Activated CD4-positive, alpha-beta T cell treated with anti-CD3 and anti-CD28 coated beads for 4 hours (primary cell): ENCODE results near the gene RPS29.
"Not testable (repeated sequence)": the region's sequence is repeated elsewhere in the genome, so short reads cannot be mapped to it uniquely, and the experiment has no call there.

Experiments
- DNase-seq, 2 donors: peaks; one replicate each; pipeline ENCODE4 v3.0.0-alpha.2; 2020

RPS29 gene

DNA sequence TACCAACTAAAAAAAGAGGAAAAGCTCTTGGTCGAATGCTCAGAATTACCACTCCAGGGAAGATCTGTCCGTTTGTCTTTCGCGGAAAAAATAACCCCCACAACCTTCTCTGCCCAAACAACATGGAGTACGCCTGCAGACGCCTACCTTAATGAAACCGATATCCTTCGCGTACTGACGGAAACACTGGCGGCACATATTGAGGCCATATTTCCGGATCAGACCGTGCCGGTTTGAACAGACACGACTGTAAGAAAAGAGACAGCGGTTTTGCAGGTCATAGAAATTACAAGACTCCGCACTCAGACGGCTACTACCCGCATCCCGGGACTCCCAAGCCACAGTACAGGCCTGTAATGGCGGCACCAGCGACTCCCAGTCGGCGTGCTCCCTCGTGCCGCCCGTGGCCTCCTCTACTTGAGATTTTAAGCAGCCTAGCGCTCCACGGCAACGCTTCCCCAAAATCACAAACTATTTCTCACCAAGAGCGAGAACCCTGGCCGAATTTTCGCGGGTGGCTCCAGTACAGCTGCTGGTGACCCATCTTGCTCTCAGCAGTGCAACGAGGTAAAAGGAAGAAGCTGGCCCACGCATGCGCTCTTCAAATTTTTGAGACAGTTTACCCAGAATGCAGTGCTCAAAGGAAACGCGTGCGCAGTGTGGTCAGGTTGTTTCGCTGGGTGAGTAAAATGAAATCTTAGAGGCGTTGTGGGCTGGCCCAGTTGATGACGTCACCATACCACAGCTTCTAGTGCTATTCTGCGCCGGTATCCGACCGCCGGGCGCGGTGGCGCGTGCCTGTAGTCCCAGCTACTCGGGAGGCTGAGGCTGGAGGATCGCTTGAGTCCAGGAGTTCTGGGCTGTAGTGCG lies at the start of gene RPS29:
Gene RPS29 (minus strand): TSS at position 578 of the 870 bp plus-strand sequence. CDS start 34 bp downstream, at position 544.
- peak; percentile 98 for DNase-seq

DNA sequence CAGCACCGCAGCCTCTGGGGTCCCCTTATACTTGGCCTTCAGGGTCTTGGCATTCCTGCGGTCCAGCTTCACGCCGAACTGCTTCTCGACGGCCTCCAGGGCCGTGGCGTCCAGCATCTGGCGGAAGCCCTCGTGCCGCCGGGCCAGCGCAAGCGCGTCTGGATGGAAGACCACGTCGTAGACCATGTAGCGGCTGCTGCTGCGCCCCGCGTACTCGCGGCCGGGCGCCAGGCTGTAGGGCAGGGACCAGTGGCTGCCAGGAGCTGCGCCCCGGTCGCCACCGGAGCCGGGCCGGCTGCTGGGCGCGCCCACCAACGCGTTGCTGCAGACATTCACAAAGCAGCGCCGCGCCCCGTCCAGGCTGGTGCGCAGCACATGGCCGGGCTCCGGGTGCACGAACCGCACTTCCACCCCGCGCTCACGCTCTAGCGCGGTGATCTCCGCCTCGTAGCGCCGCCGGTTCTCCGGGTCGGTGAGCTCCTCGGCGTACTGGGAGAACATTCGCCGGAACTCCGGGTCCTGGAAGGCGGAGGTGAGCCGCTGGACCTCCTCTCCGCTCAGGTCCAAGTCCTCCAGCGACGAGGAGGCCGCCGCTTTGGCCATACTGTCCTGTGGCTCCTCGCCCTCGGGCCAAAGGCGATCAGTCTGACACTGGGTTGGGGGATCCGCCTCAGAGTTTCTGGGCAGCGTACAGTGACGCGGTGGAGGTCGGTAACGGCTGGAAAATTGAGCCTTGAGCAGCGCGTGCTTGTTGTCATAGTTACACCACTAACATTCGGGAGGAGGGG lies 48.6 kb upstream of the RPS29 start, which contains the start of gene DNAAF2:
Gene DNAAF2 (minus strand): TSS at position 698 of the 788 bp plus-strand sequence. CDS start 95 bp downstream, at position 603.
- DNase-seq: peak; percentile 65 to 68

- peak; percentile 92 to 95 for DNase-seq
Measured at GRCh38 chr14:49633640-49634546, 47.7 kb upstream of the RPS29 start.

- peak in 1 of 2 donors; percentile 24 for DNase-seq
Measured at GRCh38 chr14:49623941-49624839, 38.0 kb upstream of the RPS29 start.

DNA sequence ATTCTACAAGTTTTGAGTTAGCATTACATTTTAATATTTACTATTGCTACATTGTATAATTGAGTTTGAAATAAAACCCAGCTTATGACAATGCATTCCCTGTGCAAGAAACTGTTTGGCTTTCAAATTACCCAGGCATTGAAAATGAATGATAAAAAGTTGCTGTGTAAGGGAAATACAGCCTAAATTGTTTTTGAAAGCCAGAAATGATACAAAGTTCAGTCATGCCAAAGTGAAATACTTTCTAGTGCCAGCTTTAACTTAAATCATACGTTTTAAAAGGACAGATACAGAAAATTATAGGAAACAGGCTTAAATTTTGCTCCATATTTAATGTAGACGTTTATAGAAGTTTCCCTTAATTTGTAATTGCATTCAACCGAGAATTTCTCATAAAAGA lies 37.2 kb upstream of the RPS29 start:
- no peak for DNase-seq

DNA sequence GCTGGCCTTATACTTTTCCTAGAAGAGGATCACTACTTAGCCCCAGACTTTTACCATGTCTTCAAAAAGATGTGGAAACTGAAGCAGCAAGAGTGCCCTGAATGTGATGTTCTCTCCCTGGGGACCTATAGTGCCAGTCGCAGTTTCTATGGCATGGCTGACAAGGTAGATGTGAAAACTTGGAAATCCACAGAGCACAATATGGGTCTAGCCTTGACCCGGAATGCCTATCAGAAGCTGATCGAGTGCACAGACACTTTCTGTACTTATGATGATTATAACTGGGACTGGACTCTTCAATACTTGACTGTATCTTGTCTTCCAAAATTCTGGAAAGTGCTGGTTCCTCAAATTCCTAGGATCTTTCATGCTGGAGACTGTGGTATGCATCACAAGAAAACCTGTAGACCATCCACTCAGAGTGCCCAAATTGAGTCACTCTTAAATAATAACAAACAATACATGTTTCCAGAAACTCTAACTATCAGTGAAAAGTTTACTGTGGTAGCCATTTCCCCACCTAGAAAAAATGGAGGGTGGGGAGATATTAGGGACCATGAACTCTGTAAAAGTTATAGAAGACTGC lies 35.9 kb upstream of the RPS29 start:
- no peak for DNase-seq

- peak; percentile 44 to 57 for DNase-seq
Measured at GRCh38 chr14:49621114-49621881, 35.1 kb upstream of the RPS29 start.

- peak; percentile 92 for DNase-seq
Measured at GRCh38 chr14:49620182-49621113, 34.3 kb upstream of the RPS29 start, which contains the start of the genes MGAT2 and RPL36AL. Gene MGAT2, plus strand, starts transcription at chr14:49620799. Its CDS starts 470 bp downstream, at chr14:49621269. Gene RPL36AL, minus strand, starts transcription at chr14:49620626. Its CDS starts 1,522 bp downstream, at chr14:49619104.

DNA sequence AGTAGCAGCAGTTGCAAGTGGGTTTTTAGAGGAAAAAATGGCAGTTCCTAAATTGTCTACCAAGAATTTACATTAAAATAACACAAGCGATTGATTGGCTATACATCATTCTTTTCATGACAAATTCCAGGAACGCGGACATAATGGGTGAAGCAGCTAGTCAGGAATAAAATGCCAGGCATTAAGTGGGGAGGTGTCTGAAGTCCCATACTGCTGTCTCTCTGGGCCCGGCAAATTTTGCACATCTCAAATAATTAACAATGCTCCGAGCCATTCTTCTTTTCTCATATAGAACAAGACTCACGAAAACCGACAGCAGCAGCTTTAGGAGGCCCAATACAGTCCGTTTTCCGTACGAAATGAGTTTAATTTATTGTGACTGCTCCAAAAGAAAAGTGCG lies 33.5 kb upstream of the RPS29 start:
- no peak for DNase-seq

- not testable (repeated sequence) for DNase-seq
Measured at GRCh38 chr14:49619273-49619672, 33.1 kb upstream of the RPS29 start.

- no peak for DNase-seq
Measured at GRCh38 chr14:49617852-49618519, 31.8 kb upstream of the RPS29 start.

DNA sequence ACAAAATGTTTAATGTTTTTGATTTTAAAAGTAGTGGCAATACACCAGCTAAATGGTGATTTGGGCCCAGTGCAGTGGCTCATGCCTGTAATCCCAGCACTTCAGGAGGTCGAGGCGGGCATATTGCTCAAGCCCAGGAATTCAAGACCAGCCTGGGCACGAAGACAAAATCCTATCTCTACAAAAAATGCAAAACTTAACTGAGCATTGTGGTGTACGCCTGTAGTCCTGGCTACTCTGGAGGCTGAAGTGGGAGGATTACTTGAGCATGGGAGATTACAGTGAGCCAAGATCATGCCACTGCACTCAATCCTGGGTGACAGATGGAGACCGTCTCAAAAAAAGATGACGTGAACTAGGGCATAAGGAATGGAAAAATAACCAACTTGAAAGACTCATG lies 29.6 kb upstream of the RPS29 start:
- no peak for DNase-seq

DNA sequence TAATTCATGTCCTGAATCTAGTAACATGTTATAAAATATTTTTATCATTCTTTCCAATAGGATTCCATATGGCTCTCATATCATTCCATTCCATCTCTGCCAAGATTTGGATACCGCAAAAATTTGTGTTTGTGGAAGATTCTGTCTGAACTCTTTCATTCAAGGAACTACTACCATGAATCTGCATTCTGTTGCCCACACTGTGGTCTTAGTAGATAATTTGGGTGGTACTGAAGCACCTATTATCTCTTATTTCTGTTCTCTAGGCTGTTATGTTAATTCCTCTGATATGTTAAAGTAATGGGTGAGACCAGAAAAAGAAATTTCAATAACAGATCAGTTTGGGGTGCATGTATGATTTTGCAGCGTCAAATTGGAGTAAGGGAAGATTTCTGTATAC lies 28.0 kb upstream of the RPS29 start:
- no peak for DNase-seq

GRCh38 chr14:49612671-49613070 lies 26.5 kb upstream of the RPS29 start:
- no peak for DNase-seq

DNA sequence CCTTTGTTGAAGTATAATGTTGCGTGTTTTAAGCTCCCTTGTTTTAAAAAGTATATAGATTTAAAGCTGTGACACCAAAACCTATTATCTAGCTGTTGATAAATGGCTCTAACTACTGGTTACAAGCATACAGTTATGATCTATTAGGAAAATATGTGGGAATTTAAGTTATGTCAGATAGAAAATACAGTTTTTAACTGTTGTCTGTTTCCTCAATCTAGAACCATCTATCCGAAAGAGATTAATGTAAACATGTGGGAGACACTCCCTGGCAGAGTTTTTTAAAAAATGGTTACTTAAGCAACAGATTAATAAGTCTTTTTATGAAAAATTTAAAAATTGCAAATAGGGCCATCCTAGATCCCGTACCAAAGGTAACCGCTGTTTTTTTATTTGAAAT lies 26.1 kb upstream of the RPS29 start:
- no peak for DNase-seq

DNA sequence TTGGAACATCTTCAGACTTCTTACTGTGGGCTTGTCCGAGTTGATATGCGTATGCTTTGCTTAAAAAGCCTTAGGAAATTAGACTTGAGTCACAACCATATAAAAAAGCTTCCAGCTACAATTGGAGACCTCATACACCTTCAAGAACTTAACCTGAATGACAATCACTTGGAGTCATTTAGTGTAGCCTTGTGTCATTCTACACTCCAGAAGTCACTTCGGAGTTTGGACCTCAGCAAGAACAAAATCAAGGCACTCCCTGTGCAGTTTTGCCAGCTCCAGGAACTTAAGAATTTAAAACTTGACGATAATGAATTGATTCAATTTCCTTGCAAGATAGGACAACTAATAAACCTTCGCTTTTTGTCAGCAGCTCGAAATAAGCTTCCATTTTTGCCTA lies 21.4 kb upstream of the RPS29 start:
- DNase-seq: no peak

GRCh38 chr14:49598485-49599300 lies 12.5 kb upstream of the RPS29 start, which contains the start of gene LRR1:
Gene LRR1, plus strand, starts transcription at chr14:49598940. Its CDS starts 81 bp downstream, at chr14:49599021.
- DNase-seq: peak; percentile 82 to 83

DNA sequence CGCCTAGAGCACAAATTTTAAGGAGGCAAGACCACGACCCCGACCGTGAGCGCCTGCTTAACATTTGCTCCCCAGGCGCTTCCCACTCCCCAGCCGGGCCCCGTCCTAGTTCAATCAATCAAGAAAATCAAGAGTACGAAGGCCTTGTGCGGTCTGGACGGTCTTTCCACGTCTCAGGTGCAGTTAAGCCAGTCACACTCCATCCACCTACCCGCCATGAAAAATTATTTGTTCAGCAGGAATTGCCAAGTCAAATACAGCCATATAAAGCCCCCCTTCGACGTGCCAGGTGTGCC lies 12.0 kb upstream of the RPS29 start:
- no peak for DNase-seq
